ENCODE data around the gene NLE1.

DNA sequence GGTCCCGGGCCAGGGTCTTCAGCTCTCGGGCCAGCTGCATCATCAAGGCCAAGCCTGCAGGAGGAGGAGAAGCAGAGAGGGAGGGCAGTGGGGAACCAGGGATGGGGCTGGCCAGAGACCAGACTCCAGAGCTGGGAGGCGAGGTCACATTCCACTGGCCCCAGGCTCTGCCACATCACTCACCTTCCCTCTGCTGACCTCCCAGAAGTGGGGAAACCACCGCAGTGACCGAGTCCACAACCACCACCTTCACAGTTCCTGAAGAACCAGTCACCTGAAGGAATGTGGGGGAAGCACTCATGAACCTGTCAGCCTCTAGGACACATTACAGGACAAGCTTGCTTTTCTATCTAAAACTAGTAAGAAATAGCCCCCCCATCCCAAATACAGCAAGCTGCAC lies 38.8 kb downstream of the NLE1 start:
- TF ChIP-seq CTCF (conservative IDR thresholded peaks at IDR 0.05; ENCODE audit: low read depth, low read length) (no peak), EZH2 (IDR thresholded peaks at IDR 0.05; ENCODE audit: borderline replicate concordance, low read depth, low read length, poor library complexity, severe bottlenecking) (no peak)
